Suprapubic skin (tissue), 4 donors: Measurements from ENCODE around the gene PDE6B. TPM values are rescaled to one million over a fixed set of nuclear protein-coding genes. Genes with fewer than 3 reads are reported as not detected.

ENCODE experiments used
- DNase-seq, 2 donors: peaks; one replicate each; pipeline ENCODE4 v3.0.0-alpha.2; 2019; ENCODE audit warnings: low spot score in 2 of 2
- H3K27ac ChIP-seq: fragments of 200-600 bp; sonication (generic); one replicate; pipeline ENCODE4 v1.5.1; 2019
- H3K27me3 ChIP-seq: fragments of 200-600 bp; sonication (generic); one replicate; pipeline ENCODE4 v1.5.1; 2019
- H3K36me3 ChIP-seq: fragments of 200-600 bp; sonication (generic); one replicate; pipeline ENCODE4 v1.5.1; 2019
- H3K4me1 ChIP-seq: fragments of 200-600 bp; sonication (generic); one replicate; pipeline ENCODE4 v1.5.1; 2019
- H3K4me3 ChIP-seq: fragments of 200-600 bp; sonication (generic); one replicate; pipeline ENCODE4 v1.5.1; 2019; ENCODE audit warnings: mild to moderate bottlenecking
- H3K9me3 ChIP-seq: fragments of 200-600 bp; sonication (generic); one replicate; pipeline ENCODE4 v1.5.1; 2019
- CTCF ChIP-seq, 2 donors: fragments of 200-600 bp in 1 of 2; fragments of 450-650 bp in 1 of 2; sonication (generic) in 1 of 2; IDR thresholded peaks; one replicate each; pipeline ENCODE4 v1.5.1; 2016 to 2019; ENCODE audit warnings: antibody characterized with exemption in 2 of 2, mild to moderate bottlenecking in 1 of 2, moderate library complexity in 1 of 2
- EP300 ChIP-seq: sonication (generic); formaldehyde crosslinking; IDR thresholded peaks from one replicate; pipeline ENCODE4 v1.6.1; 2017; ENCODE audit warnings: antibody characterized with exemption
- POLR2A ChIP-seq, 2 donors: fragments of 450-650 bp; IDR thresholded peaks; one replicate each; pipeline ENCODE4 v1.6.1; 2017; ENCODE audit warnings: antibody characterized with exemption in 2 of 2, mild to moderate bottlenecking in 2 of 2, moderate library complexity in 2 of 2
- POLR2AphosphoS5 ChIP-seq, 3 donors: sonication (generic); formaldehyde crosslinking; IDR thresholded peaks; one replicate each; pipeline ENCODE4 v1.6.1; 2017; ENCODE audit warnings: antibody characterized with exemption in 3 of 3
- WGBS: methylation state at CpG from one replicate; pipeline ENCODE4 v1.1.5; 2018; 5-methylcytosine and 5-hydroxymethylcytosine counted together
- total RNA-seq, 4 donors: library from RNA; depleted of rRNA; stranded (reverse); fragments of >200 nt; gene quantifications; one replicate each; pipeline ENCODE4 v1.1.0, GENCODE V29; 2016

PDE6B gene
- total RNA-seq, 4 donors from 2014 or later, result 0.95 to 9.5 TPM; not detected in 2

- WGBS, result 92% methylated on average over 10 of the region's 10 CpGs
- no peaks in the 10 kb centered on the region for H3K36me3 ChIP-seq
- TF ChIP-seq POLR2A (IDR thresholded peaks at IDR 0.05) (no peak), POLR2AphosphoS5 (IDR thresholded peaks at IDR 0.05) (no peak), EP300 (no peak), CTCF (IDR thresholded peaks at IDR 0.05) (no peak)
- H3K27me3 ChIP-seq, result peaks cover 16% of the 10 kb centered on the region
- DNase-seq, result peak in 1 of 2 donors; percentile 51
- no peaks in the 10 kb centered on the region for H3K9me3 ChIP-seq
- H3K27ac ChIP-seq, result no peak overlapping the region
- no peak overlapping the region for H3K4me3 ChIP-seq
- peaks cover 11% of the 10 kb centered on the region for H3K4me1 ChIP-seq
Measured at GRCh38 chr4:660401-660800, 35.0 kb downstream of the PDE6B start.

GRCh38 chr4:661231-661630 lies 35.9 kb downstream of the PDE6B start:
- Histone ChIP-seq H3K36me3 (no peaks in the 10 kb centered on the region), H3K9me3 (no peaks in the 10 kb centered on the region), H3K27me3 (peaks cover 18% of the 10 kb centered on the region), H3K27ac (no peak overlapping the region), H3K4me3 (no peak overlapping the region), H3K4me1 (peaks cover 11% of the 10 kb centered on the region)
- WGBS, result 80% methylated on average over 2 of the region's 3 CpGs
- TF ChIP-seq EP300 (no peak), POLR2AphosphoS5 (IDR thresholded peaks at IDR 0.05) (no peak)
- peak in 1 of 2 donors; percentile 17 for DNase-seq

DNA sequence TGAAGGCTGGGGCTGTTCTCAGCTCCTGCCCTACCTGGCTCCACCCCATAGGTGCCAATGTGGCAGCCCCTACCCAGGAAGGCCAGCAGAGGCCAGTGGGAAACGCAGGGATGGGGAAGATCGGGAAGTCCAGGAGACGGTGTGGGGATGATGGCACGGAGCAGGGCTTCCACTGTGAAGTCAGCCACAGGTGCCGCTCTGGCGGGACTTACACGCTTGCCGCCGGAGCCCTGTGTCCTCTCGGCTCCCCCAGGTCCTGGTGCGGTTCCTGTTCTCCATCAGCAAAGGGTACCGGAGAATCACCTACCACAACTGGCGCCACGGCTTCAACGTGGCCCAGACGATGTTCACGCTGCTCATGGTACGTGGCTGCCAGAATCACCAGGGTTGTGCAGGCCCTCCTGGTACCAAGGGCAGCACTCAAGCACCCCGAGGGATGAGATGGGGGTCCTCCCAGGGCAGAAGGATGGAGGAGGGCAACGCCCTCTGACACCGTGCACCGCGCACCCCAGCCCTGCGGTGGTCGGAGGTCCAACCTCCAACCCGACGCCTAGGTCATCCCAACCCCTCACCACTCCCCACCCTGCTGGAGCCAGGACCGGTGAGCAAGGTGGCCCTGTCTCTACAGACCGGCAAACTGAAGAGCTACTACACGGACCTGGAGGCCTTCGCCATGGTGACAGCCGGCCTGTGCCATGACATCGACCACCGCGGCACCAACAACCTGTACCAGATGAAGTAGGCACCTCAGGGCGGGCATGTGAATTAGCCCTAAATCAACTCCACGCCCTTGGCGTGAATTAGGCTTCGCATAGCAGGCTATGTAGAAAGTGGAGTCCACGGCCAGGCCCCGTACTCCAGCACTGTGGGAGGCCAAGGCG lies 36.7 kb downstream of the PDE6B start:
- no peaks in the 10 kb centered on the region for H3K9me3 ChIP-seq
- H3K4me1 ChIP-seq, result peaks cover 11% of the 10 kb centered on the region
- no peaks in the 10 kb centered on the region for H3K36me3 ChIP-seq
- TF ChIP-seq POLR2AphosphoS5 (IDR thresholded peaks at IDR 0.05) (no peak), CTCF (IDR thresholded peaks at IDR 0.05) (no peak), EP300 (no peak), POLR2A (IDR thresholded peaks at IDR 0.05) (no peak)
- WGBS, result 92% methylated on average over 14 of the region's 42 CpGs
- H3K4me3 ChIP-seq, result no peak overlapping the region
- peaks cover 20% of the 10 kb centered on the region for H3K27me3 ChIP-seq
- H3K27ac ChIP-seq, result no peak overlapping the region
- peak in 1 of 2 donors; percentile 64 for DNase-seq

DNA sequence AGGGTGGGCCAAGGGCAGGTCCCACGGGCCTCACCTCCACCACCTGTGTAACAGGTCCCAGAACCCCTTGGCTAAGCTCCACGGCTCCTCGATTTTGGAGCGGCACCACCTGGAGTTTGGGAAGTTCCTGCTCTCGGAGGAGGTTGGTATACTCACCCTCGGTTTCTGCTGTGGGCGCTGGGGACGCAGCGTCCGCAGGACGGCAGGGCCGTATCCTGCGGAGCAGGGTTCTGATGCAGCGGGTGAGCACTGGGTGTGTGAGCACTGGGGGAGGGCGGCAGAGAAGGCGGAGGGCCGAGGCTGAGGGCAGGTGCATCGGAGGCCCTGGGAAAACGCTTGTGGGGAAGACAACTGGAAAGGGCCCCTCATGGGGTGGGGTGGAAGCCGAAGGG lies 37.7 kb downstream of the PDE6B start:
- peaks cover 20% of the 10 kb centered on the region for H3K27me3 ChIP-seq
- H3K4me3 ChIP-seq, result peak overlapping the region; percentile 58
- DNase-seq, result no peak
- H3K4me1 ChIP-seq, result peaks cover 11% of the 10 kb centered on the region
- H3K9me3 ChIP-seq, result no peaks in the 10 kb centered on the region
- TF ChIP-seq EP300, result no peak
- no peaks in the 10 kb centered on the region for H3K36me3 ChIP-seq
- WGBS, result 35% methylated on average over 13 of the region's 20 CpGs
- H3K27ac ChIP-seq, result no peak overlapping the region

DNA sequence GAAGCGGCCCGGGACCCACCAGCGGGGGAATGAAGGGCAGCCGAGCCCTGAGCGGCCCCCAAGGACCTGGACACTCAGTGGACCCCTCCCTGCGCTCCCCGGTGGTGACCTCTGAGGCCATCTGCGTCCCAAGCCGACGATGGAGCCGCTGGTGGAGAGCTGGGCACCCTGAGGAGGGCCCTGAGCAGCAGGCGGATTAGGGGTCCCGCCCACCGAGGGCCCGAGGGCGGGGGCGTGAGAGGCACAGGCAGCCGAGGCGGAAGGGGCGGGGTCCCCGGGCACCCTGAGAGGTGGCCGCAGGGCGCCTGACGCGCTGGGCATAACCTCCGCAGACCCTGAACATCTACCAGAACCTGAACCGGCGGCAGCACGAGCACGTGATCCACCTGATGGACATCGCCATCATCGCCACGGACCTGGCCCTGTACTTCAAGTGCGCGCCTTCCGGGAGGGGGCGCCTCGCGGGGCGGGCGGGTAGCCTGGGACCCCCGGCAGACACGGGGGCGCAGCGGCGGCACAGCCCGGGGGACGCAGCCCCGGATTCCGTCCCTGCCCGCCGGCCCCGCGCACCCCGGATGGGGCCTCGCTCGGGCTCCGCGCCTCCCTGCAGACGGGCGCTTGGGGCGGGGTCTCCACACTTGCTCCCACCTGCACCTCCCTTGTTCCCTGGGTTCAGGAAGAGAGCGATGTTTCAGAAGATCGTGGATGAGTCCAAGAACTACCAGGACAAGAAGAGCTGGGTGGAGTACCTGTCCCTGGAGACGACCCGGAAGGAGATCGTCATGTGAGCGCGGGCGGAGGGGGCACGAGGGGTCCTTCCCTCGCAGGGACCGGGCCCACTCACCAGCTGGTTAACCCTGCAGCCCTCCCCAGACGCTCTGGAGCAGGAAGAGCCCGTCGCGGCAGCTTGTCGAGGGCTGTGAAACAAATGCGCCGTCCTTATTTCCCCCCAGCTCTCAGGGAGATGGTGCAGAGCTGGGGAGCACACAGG lies 38.4 kb downstream of the PDE6B start:
- TF ChIP-seq POLR2A (IDR thresholded peaks at IDR 0.05), result no peak
- no peak for TF ChIP-seq CTCF (IDR thresholded peaks at IDR 0.05)
- no peak for TF ChIP-seq EP300
- TF ChIP-seq POLR2AphosphoS5 (IDR thresholded peaks at IDR 0.05), result no peak
- Histone ChIP-seq H3K27ac (no peak overlapping the region), H3K27me3 (peaks cover 20% of the 10 kb centered on the region), H3K9me3 (no peaks in the 10 kb centered on the region), H3K4me1 (peaks cover 11% of the 10 kb centered on the region), H3K4me3 (peak overlapping the region; percentile 58), H3K36me3 (no peaks in the 10 kb centered on the region)
- peak in 1 of 2 donors; percentile 64 for DNase-seq
- 40% methylated on average over 4 of the region's 80 CpGs for WGBS
